ENCODE data around the gene HCN1.
A peak's percentile ranks its signal among the peaks of the same experiment; 100 is the strongest.

The HCN1 gene

GRCh38 chr5:45696206-45696836 is at the start of gene HCN1:
Gene HCN1, minus strand, starts transcription at chr5:45696380.
- Histone ChIP-seq H3K4me1 (ENCODE audit: control insufficient read depth, insufficient read depth, low read length) (no peaks in the 10 kb centered on the region), H3K4me3 (ENCODE audit: low read depth, low read length) (no peak within 1 kb of the TSS), H3K36me3 (ENCODE audit: control insufficient read depth in 2 of 2, insufficient read depth in 1 of 2, low read length in 2 of 2) (no peaks in the 10 kb centered on the region), H3K9me3 (ENCODE audit: control insufficient read depth, insufficient read depth, low read depth, low read length) (no peaks in the 10 kb centered on the region), H3K27ac (ENCODE audit: extremely low read depth, low read depth, low read length) (no peak within 1 kb of the TSS)
- CTCF ChIA-PET: interaction anchor here (0.5 to 2.7 kb wide), 17 partner anchors 9 to 1301 kb away, joined by 3 to 10 read pairs (median 4); no protein-coding TSS in a partner anchor
- TF ChIP-seq ATF2 (tag by site-specific recombination; IDR thresholded peaks at IDR 0.05; ENCODE audit: low read depth): no peak
- TF ChIP-seq ZNF654 (tag by site-specific recombination; IDR thresholded peaks at IDR 0.05; ENCODE audit: low read depth): peak; percentile 27; the same call in 1 of the 2 replicates
- POLR2A ChIA-PET: no interaction called here

GRCh38 chr5:45741110-45741509 is 44.9 kb upstream of the HCN1 start:
- Histone ChIP-seq H3K27ac (ENCODE audit: extremely low read depth, low read depth, low read length) (no peak overlapping the region), H3K4me1 (ENCODE audit: control insufficient read depth, insufficient read depth, low read length) (no peaks in the 10 kb centered on the region), H3K4me3 (ENCODE audit: low read depth, low read length) (no peak overlapping the region), H3K9me3 (ENCODE audit: control insufficient read depth, insufficient read depth, low read depth, low read length) (no peaks in the 10 kb centered on the region), H3K36me3 (ENCODE audit: control insufficient read depth in 2 of 2, insufficient read depth in 1 of 2, low read length in 2 of 2) (no peaks in the 10 kb centered on the region)
- ChIA-PET POLR2A (no interaction called here), CTCF (interaction anchor here (0.7 kb wide), 1 partner anchor 22 kb away, joined by 4 read pairs; no protein-coding TSS in a partner anchor)
- TF ChIP-seq ZNF362 (tag by site-specific recombination; IDR thresholded peaks at IDR 0.05): no peak
- no peak for TF ChIP-seq ZNF555 (tag by site-specific recombination; conservative IDR thresholded peaks at IDR 0.05)
- TF ChIP-seq ZSCAN30 (tag by site-specific recombination; IDR thresholded peaks at IDR 0.05): no peak
- no peak for TF ChIP-seq ZBTB7A (tag by site-specific recombination; IDR thresholded peaks at IDR 0.05; ENCODE audit: low read depth)
- TF ChIP-seq ZNF580 (tag by site-specific recombination; IDR thresholded peaks at IDR 0.05): no peak
- no peak for TF ChIP-seq ZNF701 (tag by site-specific recombination; IDR thresholded peaks at IDR 0.05)
- TF ChIP-seq ZNF26 (tag by site-specific recombination; IDR thresholded peaks at IDR 0.05): no peak
- no peak for TF ChIP-seq ZNF394 (tag by site-specific recombination; IDR thresholded peaks at IDR 0.05; ENCODE audit: borderline replicate concordance)
- TF ChIP-seq ZNF169 (tag by site-specific recombination; IDR thresholded peaks at IDR 0.05): no peak
- no peak for TF ChIP-seq ZNF114 (tag by site-specific recombination; IDR thresholded peaks at IDR 0.05)
- TF ChIP-seq ZNF423 (tag by site-specific recombination; IDR thresholded peaks at IDR 0.05): no peak
- no peak for TF ChIP-seq ZNF132 (tag by site-specific recombination; IDR thresholded peaks at IDR 0.05; ENCODE audit: borderline replicate concordance)

GRCh38 chr5:45737153-45737552 is 41.0 kb upstream of the HCN1 start:
- Histone ChIP-seq H3K36me3 (ENCODE audit: control insufficient read depth in 2 of 2, insufficient read depth in 1 of 2, low read length in 2 of 2) (no peaks in the 10 kb centered on the region), H3K27ac (ENCODE audit: extremely low read depth, low read depth, low read length) (no peak overlapping the region), H3K4me1 (ENCODE audit: control insufficient read depth, insufficient read depth, low read length) (no peaks in the 10 kb centered on the region), H3K4me3 (ENCODE audit: low read depth, low read length) (no peak overlapping the region), H3K9me3 (ENCODE audit: control insufficient read depth, insufficient read depth, low read depth, low read length) (no peaks in the 10 kb centered on the region; the same call in 1 of the 2 replicates)
- POLR2A ChIA-PET: no interaction called here
- CTCF ChIA-PET: interaction anchor here (0.7 kb wide), 1 partner anchor 127 kb away, joined by 3 read pairs; no protein-coding TSS in a partner anchor
- TF ChIP-seq ZNF791 (tag by site-specific recombination; IDR thresholded peaks at IDR 0.05): no peak
- no peak for TF ChIP-seq ZNF776 (tag by site-specific recombination; IDR thresholded peaks at IDR 0.05; ENCODE audit: borderline replicate concordance)
- no peak for TF ChIP-seq ZNF768 (tag by site-specific recombination; IDR thresholded peaks at IDR 0.05)
- TF ChIP-seq ZNF701 (tag by site-specific recombination; IDR thresholded peaks at IDR 0.05): no peak
- no peak for TF ChIP-seq ZNF639 (tag by site-specific recombination; IDR thresholded peaks at IDR 0.05)
- no peak for TF ChIP-seq ZNF558 (tag by site-specific recombination; IDR thresholded peaks at IDR 0.05)
- TF ChIP-seq ZFP3 (tag by site-specific recombination; IDR thresholded peaks at IDR 0.05; ENCODE audit: low read depth): no peak
- TF ChIP-seq ZNF311 (tag by site-specific recombination; IDR thresholded peaks at IDR 0.05; ENCODE audit: borderline replicate concordance): no peak
- no peak for TF ChIP-seq ZNF660 (tag by site-specific recombination; IDR thresholded peaks at IDR 0.05)
- TF ChIP-seq ZNF341 (tag by site-specific recombination; IDR thresholded peaks at IDR 0.05; ENCODE audit: low read depth): no peak
- TF ChIP-seq ZSCAN18 (tag by site-specific recombination; IDR thresholded peaks at IDR 0.05): no peak
